Measurements from ENCODE around the gene CACNB2. TPM values are rescaled to one million over a fixed set of nuclear protein-coding genes. Genes with fewer than 3 reads are reported as not detected.

The CACNB2 gene
- total RNA-seq, 2 donors from 2014 or later, result 5.5 to 17.4 TPM

DNA sequence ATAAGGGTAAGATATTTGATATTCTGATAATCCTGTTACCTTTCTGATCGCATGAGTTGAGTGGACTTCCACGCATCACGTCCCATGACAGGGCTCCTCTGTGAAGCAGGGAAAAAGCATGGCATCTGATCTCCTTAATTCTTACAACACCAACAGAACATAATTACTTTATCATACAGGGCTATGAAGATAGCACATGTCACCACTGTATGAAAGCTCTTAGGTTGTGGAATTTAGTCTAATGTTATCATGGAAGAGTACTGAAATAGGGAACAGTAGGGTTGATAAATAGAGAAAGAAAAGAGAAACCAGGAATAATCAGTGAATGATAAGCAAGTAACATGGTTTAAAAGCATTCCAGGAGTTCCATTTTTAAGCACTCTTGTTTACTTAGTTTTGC is 212.0 kb downstream of the CACNB2 start:
- intact Hi-C loops (cut with DNase I), result no loop called here
- Histone ChIP-seq H3K27me3 (replicated peaks; ENCODE audit: insufficient read depth) (no peaks in the 10 kb centered on the region), H3K4me1 (replicated peaks) (no peaks in the 10 kb centered on the region), H3K4me3 (no peak overlapping the region), H3K27ac (no peak overlapping the region), H3K9me3 (no peaks in the 10 kb centered on the region), H3K36me3 (no peaks in the 10 kb centered on the region)
- TF ChIP-seq POLR2AphosphoS5 (IDR thresholded peaks at IDR 0.05) (no peak), POLR2A (IDR thresholded peaks at IDR 0.05) (no peak)
- TF ChIP-seq, protein P1, sequence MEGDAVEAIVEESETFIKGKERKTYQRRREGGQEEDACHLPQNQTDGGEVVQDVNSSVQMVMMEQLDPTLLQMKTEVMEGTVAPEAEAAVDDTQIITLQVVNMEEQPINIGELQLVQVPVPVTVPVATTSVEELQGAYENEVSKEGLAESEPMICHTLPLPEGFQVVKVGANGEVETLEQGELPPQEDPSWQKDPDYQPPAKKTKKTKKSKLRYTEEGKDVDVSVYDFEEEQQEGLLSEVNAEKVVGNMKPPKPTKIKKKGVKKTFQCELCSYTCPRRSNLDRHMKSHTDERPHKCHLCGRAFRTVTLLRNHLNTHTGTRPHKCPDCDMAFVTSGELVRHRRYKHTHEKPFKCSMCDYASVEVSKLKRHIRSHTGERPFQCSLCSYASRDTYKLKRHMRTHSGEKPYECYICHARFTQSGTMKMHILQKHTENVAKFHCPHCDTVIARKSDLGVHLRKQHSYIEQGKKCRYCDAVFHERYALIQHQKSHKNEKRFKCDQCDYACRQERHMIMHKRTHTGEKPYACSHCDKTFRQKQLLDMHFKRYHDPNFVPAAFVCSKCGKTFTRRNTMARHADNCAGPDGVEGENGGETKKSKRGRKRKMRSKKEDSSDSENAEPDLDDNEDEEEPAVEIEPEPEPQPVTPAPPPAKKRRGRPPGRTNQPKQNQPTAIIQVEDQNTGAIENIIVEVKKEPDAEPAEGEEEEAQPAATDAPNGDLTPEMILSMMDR (IDR thresholded peaks at IDR 0.05), result no peak
- 93% methylated on average over 3 of the region's 3 CpGs for WGBS
- no peak for DNase-seq (ENCODE audit: low spot score)

DNA sequence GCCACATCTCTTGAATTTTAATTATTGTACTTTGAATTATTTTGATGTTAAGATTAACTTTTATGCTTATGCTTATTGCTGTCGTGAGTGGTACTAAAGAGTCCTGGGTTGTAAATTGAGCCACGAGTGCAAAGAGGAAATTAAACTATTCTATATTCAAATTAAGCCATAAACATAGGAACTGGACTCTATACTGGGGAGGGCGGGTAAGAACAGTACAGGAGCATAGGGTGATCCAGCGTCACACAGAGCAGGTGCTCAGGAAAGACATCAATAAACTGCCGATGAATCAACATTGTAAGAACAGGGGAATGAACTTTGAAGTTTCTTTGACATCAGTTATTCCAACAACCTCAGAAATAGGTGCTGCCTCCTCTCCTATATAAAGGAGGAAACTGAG is 219.6 kb downstream of the CACNB2 start:
- Histone ChIP-seq H3K4me3 (no peak overlapping the region), H3K4me1 (replicated peaks) (no peaks in the 10 kb centered on the region), H3K36me3 (no peaks in the 10 kb centered on the region), H3K9me3 (no peaks in the 10 kb centered on the region), H3K27me3 (replicated peaks; ENCODE audit: insufficient read depth) (no peaks in the 10 kb centered on the region), H3K27ac (no peak overlapping the region)
- WGBS, result 70% methylated on average over 5 of the region's 5 CpGs
- TF ChIP-seq, protein P1 (IDR thresholded peaks at IDR 0.05), result no peak
- no peak for DNase-seq (ENCODE audit: low spot score)
- intact Hi-C loops (cut with DNase I), result no loop called here

DNA sequence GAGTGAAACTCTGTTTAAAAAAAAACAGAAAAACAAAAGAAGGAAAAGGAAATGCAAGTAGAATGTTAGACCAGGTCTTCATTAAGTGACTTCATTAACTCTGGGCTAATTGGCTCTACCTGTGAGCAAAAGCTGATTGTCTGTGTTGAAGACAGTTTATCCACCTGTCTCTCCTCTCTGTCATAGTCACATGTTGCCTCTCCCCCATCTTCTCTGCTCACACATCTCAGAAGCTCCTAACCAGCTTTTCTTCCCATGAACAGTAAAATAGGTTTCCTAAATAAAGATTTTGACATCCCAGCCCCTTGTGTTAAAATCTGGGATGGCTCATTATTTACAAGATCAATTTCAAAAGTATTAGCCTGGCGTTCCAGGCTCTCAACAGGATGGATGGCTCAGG is 222.7 kb downstream of the CACNB2 start:
- no peak overlapping the region for H3K4me3 ChIP-seq
- no peak for DNase-seq (ENCODE audit: low spot score)
- 78% methylated on average over 1 of the region's 1 CpG for WGBS
- no peaks in the 10 kb centered on the region for H3K9me3 ChIP-seq
- no peaks in the 10 kb centered on the region for H3K36me3 ChIP-seq
- no peak overlapping the region for H3K27ac ChIP-seq
- no peaks in the 10 kb centered on the region for H3K27me3 ChIP-seq (replicated peaks; ENCODE audit: insufficient read depth)
- no peaks in the 10 kb centered on the region for H3K4me1 ChIP-seq (replicated peaks)
- TF ChIP-seq POLR2AphosphoS5 (IDR thresholded peaks at IDR 0.05) (no peak), POLR2A (IDR thresholded peaks at IDR 0.05) (no peak)
- TF ChIP-seq, protein P1 (IDR thresholded peaks at IDR 0.05), result no peak
- intact Hi-C loops (cut with DNase I), result no loop called here

DNA sequence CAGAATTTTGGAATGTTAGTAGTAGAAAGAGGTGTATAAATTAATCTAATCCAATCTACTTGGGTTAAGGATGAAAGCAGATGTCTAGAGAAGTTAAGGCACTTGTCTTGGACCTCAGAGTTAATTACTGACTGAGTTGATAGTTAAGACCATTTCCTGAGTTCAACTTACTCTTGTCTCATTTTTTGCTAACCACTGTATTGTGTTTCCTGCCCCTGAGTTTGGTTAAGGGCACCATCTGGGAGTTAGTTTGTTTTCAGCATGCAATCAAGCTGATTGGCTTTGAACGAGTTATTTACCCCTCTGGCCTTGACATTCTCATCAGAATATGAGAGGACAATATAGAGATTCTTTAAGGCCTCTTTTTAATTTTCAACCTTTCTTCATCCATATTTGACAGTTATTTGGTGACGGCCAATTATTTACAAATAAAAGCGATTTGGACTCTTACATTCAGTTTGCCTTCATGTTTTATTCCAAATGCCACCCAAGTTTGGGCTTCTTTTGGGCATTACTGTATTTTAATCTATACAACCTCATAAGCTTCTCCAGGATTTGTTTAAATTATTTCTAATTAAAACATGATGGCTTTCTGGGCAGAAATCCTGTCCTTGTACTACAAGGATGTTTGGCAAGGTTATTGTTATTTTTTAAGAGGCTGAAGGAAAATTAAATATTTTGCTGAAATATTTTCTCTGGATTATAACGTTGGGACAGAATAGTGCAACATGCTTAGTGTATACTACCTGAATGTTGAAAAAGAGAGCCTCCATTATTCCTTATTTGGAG is 225.0 kb downstream of the CACNB2 start:
- DNase-seq (ENCODE audit: low spot score), result no peak
- H3K27ac ChIP-seq, result no peak overlapping the region
- intact Hi-C loops (cut with DNase I), result no loop called here
- WGBS, result 72% methylated on average over 4 of the region's 4 CpGs
- no peaks in the 10 kb centered on the region for H3K27me3 ChIP-seq (replicated peaks; ENCODE audit: insufficient read depth)
- H3K4me3 ChIP-seq, result no peak overlapping the region
- no peaks in the 10 kb centered on the region for H3K4me1 ChIP-seq (replicated peaks)
- no peaks in the 10 kb centered on the region for H3K36me3 ChIP-seq
- TF ChIP-seq POLR2AphosphoS5 (IDR thresholded peaks at IDR 0.05) (no peak), POLR2A (IDR thresholded peaks at IDR 0.05) (no peak)
- TF ChIP-seq, protein P1 (IDR thresholded peaks at IDR 0.05), result no peak
- H3K9me3 ChIP-seq, result no peaks in the 10 kb centered on the region

DNA sequence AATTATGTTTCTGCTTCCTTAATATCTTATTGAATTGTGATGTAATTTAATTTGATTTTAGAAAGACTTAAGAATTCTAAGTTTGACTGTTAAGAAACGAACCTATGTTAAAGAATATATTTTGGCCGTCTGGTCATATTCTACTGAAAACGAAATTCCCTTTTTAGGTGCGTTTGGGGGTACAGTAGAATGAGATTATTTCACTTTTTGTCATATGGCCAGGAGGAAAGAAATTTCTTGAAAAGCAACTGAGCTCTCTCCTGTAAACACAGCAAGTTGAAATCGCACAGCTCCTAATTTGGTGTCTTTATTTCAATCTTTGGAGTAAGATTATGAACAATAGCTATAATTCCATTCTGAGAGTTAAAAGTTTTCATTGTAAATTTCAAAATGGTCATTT is 227.6 kb downstream of the CACNB2 start:
- DNase-seq (ENCODE audit: low spot score), result no peak
- intact Hi-C loops (cut with DNase I), result no loop called here
- no peak for TF ChIP-seq POLR2AphosphoS5 (IDR thresholded peaks at IDR 0.05)
- TF ChIP-seq, protein P1 (IDR thresholded peaks at IDR 0.05), result no peak
- Histone ChIP-seq H3K27me3 (replicated peaks; ENCODE audit: insufficient read depth) (no peaks in the 10 kb centered on the region), H3K36me3 (no peaks in the 10 kb centered on the region), H3K4me3 (no peak overlapping the region), H3K4me1 (replicated peaks) (no peaks in the 10 kb centered on the region), H3K27ac (no peak overlapping the region), H3K9me3 (no peaks in the 10 kb centered on the region)
- 88% methylated on average over 5 of the region's 5 CpGs for WGBS

Data from prostate gland (tissue), 2 donors.